Tibial artery (tissue), 4 donors: Measurements from ENCODE around the gene SSH3.

Source experiments
- DNase-seq, 2 donors: peaks; one replicate each; pipeline ENCODE4 v3.0.0-alpha.2; 2019
- H3K27ac ChIP-seq, 2 donors: fragments of 200-600 bp; sonication (generic) in 1 of 2; 1 replicate in 1 of 2; 2 replicates in 1 of 2; pipeline ENCODE4 v1.5.1; 2018 to 2019; ENCODE audit warnings: mild to moderate bottlenecking in 1 of 2
- H3K27me3 ChIP-seq, 2 donors: fragments of 200-600 bp; sonication (generic) in 1 of 2; one replicate each; pipeline versions ENCODE4 v1.5.1 to v1.6.0; 2016 to 2019
- H3K36me3 ChIP-seq, 3 donors: fragments of 200-600 bp; sonication (generic) in 2 of 3; one replicate each; pipeline ENCODE4 v1.5.1; 2016 to 2019; ENCODE audit warnings: mild to moderate bottlenecking in 2 of 3
- H3K4me1 ChIP-seq, 4 donors: fragments of 200-600 bp; sonication (generic) in 2 of 4; 1 replicate in 3 of 4; 2 replicates in 1 of 4; pipeline ENCODE4 v1.5.1; 2016 to 2019
- H3K4me3 ChIP-seq, 2 donors: fragments of 200-600 bp; sonication (generic) in 1 of 2; 1 replicate in 1 of 2; 2 replicates in 1 of 2; pipeline ENCODE4 v1.5.1; 2018 to 2019; ENCODE audit warnings: mild to moderate bottlenecking in 2 of 2
- H3K9me3 ChIP-seq, 3 donors: fragments of 200-600 bp; sonication (generic) in 1 of 3; one replicate each; pipeline ENCODE4 v1.5.1; 2016 to 2019
- CTCF ChIP-seq, 2 experiments: fragments of 200-600 bp in 1 of 2; fragments of 450-650 bp in 1 of 2; IDR thresholded peaks; one replicate each; pipeline ENCODE4 v1.5.1; 2017 to 2019; ENCODE audit warnings: antibody characterized with exemption in 2 of 2, mild to moderate bottlenecking in 1 of 2, moderate library complexity in 1 of 2
- intact Hi-C: fragments of 100-400 bp; cut with DNase I; formaldehyde crosslinking; loops from one replicate; pipeline ENCODE4 v1.15.0; 2023; ENCODE audit warnings: low total_unique reads

The SSH3 gene

GRCh38 chr11:67353317-67354074 lies 50.2 kb downstream of the SSH3 start, which contains the start of gene POLD4:
Gene POLD4 (minus strand): TSS chr11:67353546. CDS start chr11:67353399, 147 bp downstream.
- Histone ChIP-seq H3K36me3 (no peaks in the 10 kb centered on the region), H3K27me3 (no peaks in the 10 kb centered on the region), H3K27ac (peak within 1 kb of the TSS; percentile 96 to 97), H3K9me3 (no peaks in the 10 kb centered on the region), H3K4me1 (peaks cover 8 to 72% (median 60%) of the 10 kb centered on the region in 4 donors), H3K4me3 (peak within 1 kb of the TSS; percentile 65 to 85)
- intact Hi-C loops, result loop anchor here (2.0 to 5.0 kb wide), 2 partner anchors 21 to 154 kb away; partner anchors contain the start of genes CDK2AP2 and PITPNM1
- peak in 1 of 2 experiments; percentile 4 for TF ChIP-seq CTCF (IDR thresholded peaks at IDR 0.05)
- peak; percentile 99 to 100 for DNase-seq

- Histone ChIP-seq H3K27me3 (no peaks in the 10 kb centered on the region), H3K4me3 (peak overlapping the region; percentile 65 to 85), H3K9me3 (no peaks in the 10 kb centered on the region), H3K4me1 (peaks cover 8 to 72% (median 60%) of the 10 kb centered on the region in 4 donors), H3K27ac (peak overlapping the region; percentile 96 to 97), H3K36me3 (no peaks in the 10 kb centered on the region)
- no peak for TF ChIP-seq CTCF (IDR thresholded peaks at IDR 0.05)
- intact Hi-C loops, result loop anchor here (2.0 to 5.0 kb wide), 2 partner anchors 20 to 153 kb away; partner anchors contain the start of genes CDK2AP2 and PITPNM1
- peak; percentile 92 to 96 for DNase-seq
These were observed 51.0 kb downstream of the SSH3 start for GRCh38 chr11:67354075-67355022.

- peak overlapping the region; percentile 96 to 97 for H3K27ac ChIP-seq
- H3K27me3 ChIP-seq, result no peaks in the 10 kb centered on the region
- intact Hi-C loops, result loop anchor here (2.0 kb wide), 1 partner anchor 20 kb away; no protein-coding TSS in a partner anchor
- H3K4me1 ChIP-seq, result peaks cover 8 to 68% (median 56%) of the 10 kb centered on the region in 4 donors
- peak in 1 of 2 donors; percentile 78 for DNase-seq
- H3K36me3 ChIP-seq, result no peaks in the 10 kb centered on the region
- TF ChIP-seq CTCF (IDR thresholded peaks at IDR 0.05), result no peak
- H3K9me3 ChIP-seq, result no peaks in the 10 kb centered on the region
- peak overlapping the region in 1 of 2 donors; percentile 85 for H3K4me3 ChIP-seq
These were observed 51.9 kb downstream of the SSH3 start for GRCh38 chr11:67355023-67355793.

- intact Hi-C loops, result loop anchor here (2.0 kb wide), 1 partner anchor 19 kb away; no protein-coding TSS in a partner anchor
- Histone ChIP-seq H3K27ac (peak overlapping the region; percentile 96 to 97), H3K4me1 (peaks cover 8 to 64% (median 51%) of the 10 kb centered on the region in 4 donors)
These were observed 52.6 kb downstream of the SSH3 start for GRCh38 chr11:67355794-67356386.

More at GRCh38 chr11:67355794-67356386, 52.6 kb downstream of the SSH3 start:
- Histone ChIP-seq H3K36me3 (no peaks in the 10 kb centered on the region), H3K9me3 (no peaks in the 10 kb centered on the region), H3K27me3 (no peaks in the 10 kb centered on the region), H3K4me3 (no peak overlapping the region)
- no peak for DNase-seq
- no peak for TF ChIP-seq CTCF (IDR thresholded peaks at IDR 0.05)
